AG04450 (cell line): Measurements from ENCODE around the gene MT1M. TPM values are rescaled to one million over a fixed set of nuclear protein-coding genes. Genes with fewer than 3 reads are reported as not detected.

Experiments
- CTCF ChIA-PET: fragments of 300-600, 350-600 bp; formaldehyde crosslinking; extraction: SDS; loops from one replicate; lab custom pipeline; 2022; ENCODE audit warnings: antibody characterized with exemption, inconsistent platforms; lab: Charles Lee
- POLR2A ChIA-PET: fragments of 350-600 bp; formaldehyde crosslinking; extraction: SDS; loops from one replicate; lab custom pipeline; 2021; ENCODE audit warnings: antibody characterized with exemption, inconsistent platforms; lab: Yijun Ruan, JAX
- DNase-seq: peaks from one replicate; pipeline ENCODE4 v3.0.0-alpha.2; 2011; ENCODE audit warnings: low read depth, low spot score
- H3K27ac ChIP-seq: one replicate; pipeline ENCODE4 v1.5.1; 2012; ENCODE audit warnings: low read depth, low read length, control low read depth
- H3K27me3 ChIP-seq: one replicate; pipeline ENCODE4 v1.6.0; 2012; ENCODE audit warnings: low read length; ENCODE audit not compliant: control insufficient read depth, insufficient read depth
- H3K4me3 ChIP-seq: 2 replicates; pipeline ENCODE4 v1.5.1; 2011; ENCODE audit warnings: mild to moderate bottlenecking, low read depth, low read length, control low read depth
- H3K9me3 ChIP-seq: 2 replicates; pipeline ENCODE4 v1.5.1; 2012; ENCODE audit warnings: low read length; ENCODE audit not compliant: control insufficient read depth, insufficient read depth
- polyA plus RNA-seq: library from polyadenylated mRNA; depleted of rRNA; stranded (reverse); fragments of >200 nt; gene quantifications from 2 replicates; pipeline ENCODE4 v1.2.3, GENCODE V29; 2011
- TF ChIP-seq, protein P1 (sequence below): IDR thresholded peaks from 2 replicates; pipeline ENCODE4 v1.5.1; 2011; ENCODE audit warnings: low read depth, low read length, control low read depth, inconsistent platforms

The MT1M gene
- polyA plus RNA-seq, 1 experiment: 0.10 TPM

GRCh38 chr16:56633535-56633934 lies 1.1 kb downstream of the MT1M start:
- Histone ChIP-seq H3K27ac (no peak overlapping the region), H3K27me3 (peaks cover 62% of the 10 kb centered on the region), H3K9me3 (no peaks in the 10 kb centered on the region; the same call in 1 of the 2 replicates), H3K4me3 (no peak overlapping the region)
- ChIA-PET CTCF (no interaction called here), POLR2A (no interaction called here)
- no peak for DNase-seq
- TF ChIP-seq, protein P1, sequence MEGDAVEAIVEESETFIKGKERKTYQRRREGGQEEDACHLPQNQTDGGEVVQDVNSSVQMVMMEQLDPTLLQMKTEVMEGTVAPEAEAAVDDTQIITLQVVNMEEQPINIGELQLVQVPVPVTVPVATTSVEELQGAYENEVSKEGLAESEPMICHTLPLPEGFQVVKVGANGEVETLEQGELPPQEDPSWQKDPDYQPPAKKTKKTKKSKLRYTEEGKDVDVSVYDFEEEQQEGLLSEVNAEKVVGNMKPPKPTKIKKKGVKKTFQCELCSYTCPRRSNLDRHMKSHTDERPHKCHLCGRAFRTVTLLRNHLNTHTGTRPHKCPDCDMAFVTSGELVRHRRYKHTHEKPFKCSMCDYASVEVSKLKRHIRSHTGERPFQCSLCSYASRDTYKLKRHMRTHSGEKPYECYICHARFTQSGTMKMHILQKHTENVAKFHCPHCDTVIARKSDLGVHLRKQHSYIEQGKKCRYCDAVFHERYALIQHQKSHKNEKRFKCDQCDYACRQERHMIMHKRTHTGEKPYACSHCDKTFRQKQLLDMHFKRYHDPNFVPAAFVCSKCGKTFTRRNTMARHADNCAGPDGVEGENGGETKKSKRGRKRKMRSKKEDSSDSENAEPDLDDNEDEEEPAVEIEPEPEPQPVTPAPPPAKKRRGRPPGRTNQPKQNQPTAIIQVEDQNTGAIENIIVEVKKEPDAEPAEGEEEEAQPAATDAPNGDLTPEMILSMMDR: no peak

GRCh38 chr16:56634715-56635440 lies 2.4 kb downstream of the MT1M start:
- peak overlapping the region; percentile 38 for H3K4me3 ChIP-seq
- TF ChIP-seq, protein P1: no peak
- ChIA-PET POLR2A (interaction anchor here (3.3 kb wide), 1 partner anchor 9 kb away, joined by 12 read pairs; the partner anchor contains the start of gene MT1E), CTCF (no interaction called here)
- no peaks in the 10 kb centered on the region; the same call in 1 of the 2 replicates for H3K9me3 ChIP-seq
- no peak overlapping the region for H3K27ac ChIP-seq
- H3K27me3 ChIP-seq: peaks cover 75% of the 10 kb centered on the region
- DNase-seq: no peak

GRCh38 chr16:56635441-56635967 lies 3.0 kb downstream of the MT1M start:
- no peak overlapping the region for H3K27ac ChIP-seq
- ChIA-PET CTCF (no interaction called here), POLR2A (interaction anchor here (3.3 kb wide), 1 partner anchor 10 kb away, joined by 12 read pairs; the partner anchor contains the start of gene MT1E)
- no peaks in the 10 kb centered on the region; the same call in 1 of the 2 replicates for H3K9me3 ChIP-seq
- TF ChIP-seq, protein P1: no peak
- peak overlapping the region; percentile 38; the same call in 1 of the 2 replicates for H3K4me3 ChIP-seq
- no peak for DNase-seq
- H3K27me3 ChIP-seq: peaks cover 80% of the 10 kb centered on the region

DNA sequence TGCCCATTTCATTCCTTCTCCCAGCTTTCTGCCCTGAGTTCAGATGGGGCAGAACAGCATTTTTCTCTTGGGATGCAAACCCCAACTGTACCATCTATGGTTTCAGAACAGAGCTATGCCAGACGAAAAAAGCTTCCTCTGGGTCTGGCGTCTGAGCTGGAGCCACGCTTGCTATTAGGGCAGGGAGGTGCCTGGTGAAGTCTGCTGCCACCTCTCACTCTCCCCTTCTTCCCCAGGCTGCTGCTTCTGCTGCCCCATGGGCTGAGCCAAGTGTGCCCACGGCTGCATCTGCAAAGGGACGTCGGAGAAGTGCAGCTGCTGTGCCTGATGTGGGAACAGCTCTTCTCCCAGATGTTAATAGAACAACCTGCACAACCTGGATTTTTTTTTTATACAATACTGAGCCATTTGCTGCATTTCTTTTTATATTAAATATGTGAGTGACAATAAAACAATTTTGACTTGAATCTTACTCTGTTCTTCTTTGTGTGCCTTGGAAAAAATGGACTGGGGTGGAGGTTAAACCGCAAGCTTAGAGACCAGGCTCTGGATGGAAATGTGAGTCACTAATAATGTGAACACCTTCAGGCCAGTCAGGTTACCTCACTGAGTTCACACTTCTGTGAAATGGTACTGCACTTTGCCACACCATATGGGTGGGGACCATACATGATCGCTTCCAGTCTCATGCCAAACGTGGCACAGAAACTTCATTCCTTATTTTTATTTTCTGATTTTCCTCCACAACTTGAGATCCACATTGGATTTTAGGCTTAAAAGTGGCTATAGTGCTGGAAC lies 4.4 kb downstream of the MT1M start:
- TF ChIP-seq, protein P1: no peak
- CTCF ChIA-PET: interaction anchor here (0.5 kb wide), 1 partner anchor 478 kb away, joined by 3 read pairs; no protein-coding TSS in a partner anchor
- Histone ChIP-seq H3K27ac (no peak overlapping the region), H3K27me3 (peaks cover 87% of the 10 kb centered on the region), H3K4me3 (no peak overlapping the region), H3K9me3 (no peaks in the 10 kb centered on the region; the same call in 1 of the 2 replicates)
- POLR2A ChIA-PET: interaction anchor here (3.3 kb wide), 1 partner anchor 11 kb away, joined by 12 read pairs; the partner anchor contains the start of gene MT1E
- no peak for DNase-seq
